Heart left ventricle (tissue), 11 donors: ENCODE measurements around the gene CTSW. TPM values are rescaled to one million over a fixed set of nuclear protein-coding genes. Genes with fewer than 3 reads are reported as not detected.

Experiments used
- polyA plus RNA-seq, 2 donors: library from polyadenylated mRNA; stranded (reverse); fragments of 200-250 nt; gene quantifications; one replicate each; pipeline ENCODE4 v1.2.3, GENCODE V29; 2013
- total RNA-seq, 9 donors: library from RNA; depleted of rRNA in 2 of 9; stranded (reverse); fragments of >200 nt in 2 of 9; fragmentation: NEBNext Ultra II Directional in 3 of 9; extraction: Animal tissue kit (Norgen Biotek cat#: 25700) in 3 of 9; gene quantifications; one replicate each; pipeline versions ENCODE4 v1.1.0 to v1.2.4, GENCODE V29; 2016 to 2023
- donor health status: ischemic (EF 13 %, LVEDD 7.1; RV severe dilation, severe dysfunction).
- donor health status: healthy with polysubstance abuse.
- donor health status: DM: no; HTN: yes; CAD: no.
- donor health status: DM: no; HTN: no; CAD: no.
- donor health status: ischemic (EF 25% LVEDD 5.7; RV mildly dilated, moderate dysfunction).
- donor health status: healthy.
- donor health status: DM: yes; HTN: yes; CAD: no.
- donor health status: PGD.
- donor health status: nonischemic (EF 23%, LVEDD 6.1; RV moderate dilation, normal function).

Gene CTSW
- total and polyA plus RNA-seq, 11 donors = 0.16 to 9.4 (median 0.84) TPM; not detected in 1

Other genes starting within 250 kb of the CTSW start
- 10 to 100 TPM; 17.0 to 63.3 (median 21.6) TPM for gene SIPA1, start 241.7 kb upstream of the CTSW start, total RNA-seq
- gene SIPA1, start 241.7 kb upstream of the CTSW start, polyA plus RNA-seq = 10 to 100 TPM; 26.5 to 35.5 TPM
- gene RELA, start 216.9 kb upstream of the CTSW start, total RNA-seq = 10 to 100 TPM; 31.2 to 86.4 (median 42.3) TPM
- gene RELA, start 216.9 kb upstream of the CTSW start, polyA plus RNA-seq = 10 to 100 TPM; 22.2 to 49.5 TPM
- gene KAT5, start 167.6 kb upstream of the CTSW start, total RNA-seq = 10 to 100 TPM; 36.4 to 52.5 (median 40.1) TPM
- gene KAT5, start 167.6 kb upstream of the CTSW start, polyA plus RNA-seq = 10 to 100 TPM; 39.4 to 62.5 TPM
- 100 to 1,000 TPM in 2 of 9 donors, 10 to 100 TPM in 7; 31.7 to 131 (median 44.6) TPM for gene RNASEH2C, start 159.0 kb upstream of the CTSW start, total RNA-seq
- gene RNASEH2C, start 159.0 kb upstream of the CTSW start, polyA plus RNA-seq = 100 to 1,000 TPM in 1 of 2 donors, 10 to 100 TPM in 1; 90.5 to 120 TPM
- 10 to 100 TPM in 2 of 9 donors, 1 to 10 TPM in 7; 5.4 to 17.7 (median 8.7) TPM for gene AP5B1, start 98.9 kb upstream of the CTSW start, total RNA-seq
- gene AP5B1, start 98.9 kb upstream of the CTSW start, polyA plus RNA-seq = 1 to 10 TPM; 4.4 to 9.5 TPM
- gene OVOL1, start 92.8 kb upstream of the CTSW start, total RNA-seq = not detected
- gene OVOL1, start 92.8 kb upstream of the CTSW start, polyA plus RNA-seq = not detected
- gene SNX32, start 45.9 kb upstream of the CTSW start, total RNA-seq = under 1 TPM in 4 of 9 donors, not detected in 5; 0.13 to 0.52 (median 0.37) TPM
- under 1 TPM; 0.11 to 0.54 TPM for gene SNX32, start 45.9 kb upstream of the CTSW start, polyA plus RNA-seq
- 100 to 1,000 TPM; 289 to 839 (median 424) TPM for gene CFL1, start 21.7 kb upstream of the CTSW start, total RNA-seq
- 100 to 1,000 TPM; 289 to 973 TPM for gene CFL1, start 21.7 kb upstream of the CTSW start, polyA plus RNA-seq
- 10 to 100 TPM; 24.6 to 39.6 (median 35.5) TPM for gene MUS81, start 19.4 kb upstream of the CTSW start, total RNA-seq
- gene MUS81, start 19.4 kb upstream of the CTSW start, polyA plus RNA-seq = 10 to 100 TPM; 53.0 to 56.1 TPM
- 100 to 1,000 TPM in 3 of 9 donors, 10 to 100 TPM in 6; 67.7 to 123 (median 88.7) TPM for gene EFEMP2, start 7.0 kb upstream of the CTSW start, total RNA-seq
- gene EFEMP2, start 7.0 kb upstream of the CTSW start, polyA plus RNA-seq = 10 to 100 TPM; 43.6 to 86.6 TPM
- gene FIBP, start 8.6 kb downstream of the CTSW start, total RNA-seq = 10 to 100 TPM; 48.2 to 93.9 (median 57.3) TPM
- gene FIBP, start 8.6 kb downstream of the CTSW start, polyA plus RNA-seq = 10 to 100 TPM; 35.0 to 74.7 TPM
- 10 to 100 TPM; 32.3 to 78.1 (median 36.9) TPM for gene CCDC85B, start 10.8 kb downstream of the CTSW start, total RNA-seq
- 10 to 100 TPM; 31.3 to 62.1 TPM for gene CCDC85B, start 10.8 kb downstream of the CTSW start, polyA plus RNA-seq
- 10 to 100 TPM in 1 of 9 donors, 1 to 10 TPM in 6, under 1 TPM in 2; 0.22 to 13.7 (median 1.5) TPM for gene FOSL1, start 20.6 kb downstream of the CTSW start, total RNA-seq
- gene FOSL1, start 20.6 kb downstream of the CTSW start, polyA plus RNA-seq = 10 to 100 TPM in 1 of 2 donors, 1 to 10 TPM in 1; 1.2 to 48.1 TPM
- gene C11orf68, start 39.2 kb downstream of the CTSW start, total RNA-seq = 10 to 100 TPM; 17.0 to 49.0 (median 39.5) TPM
- 10 to 100 TPM; 34.0 to 41.5 TPM for gene C11orf68, start 39.2 kb downstream of the CTSW start, polyA plus RNA-seq
- 100 to 1,000 TPM in 4 of 9 donors, 10 to 100 TPM in 5; 76.5 to 144 (median 96.9) TPM for gene DRAP1, start 39.6 kb downstream of the CTSW start, total RNA-seq
- gene DRAP1, start 39.6 kb downstream of the CTSW start, polyA plus RNA-seq = 100 to 1,000 TPM; 168 to 180 TPM
- gene TSGA10IP, start 65.6 kb downstream of the CTSW start, total RNA-seq = under 1 TPM in 1 of 9 donors, not detected in 8; 0.51 TPM
- not detected for gene TSGA10IP, start 65.6 kb downstream of the CTSW start, polyA plus RNA-seq
- gene SART1, start 81.9 kb downstream of the CTSW start, total RNA-seq = 10 to 100 TPM; 21.6 to 57.2 (median 31.1) TPM
- 10 to 100 TPM; 40.4 to 70.1 TPM for gene SART1, start 81.9 kb downstream of the CTSW start, polyA plus RNA-seq
- 10 to 100 TPM; 13.0 to 25.2 (median 20.7) TPM for gene EIF1AD, start 122.3 kb downstream of the CTSW start, total RNA-seq
- 10 to 100 TPM; 12.9 to 44.0 TPM for gene EIF1AD, start 122.3 kb downstream of the CTSW start, polyA plus RNA-seq
- gene BANF1, start 122.7 kb downstream of the CTSW start, total RNA-seq = 100 to 1,000 TPM in 7 of 9 donors, 10 to 100 TPM in 2; 68.7 to 227 (median 187) TPM
- 100 to 1,000 TPM; 220 to 345 TPM for gene BANF1, start 122.7 kb downstream of the CTSW start, polyA plus RNA-seq
- 1 to 10 TPM in 3 of 9 donors, under 1 TPM in 1, not detected in 5; 0.87 to 8.3 (median 2.3) TPM for gene CST6, start 132.2 kb downstream of the CTSW start, total RNA-seq
- 1 to 10 TPM in 1 of 2 donors, not detected in 1; 6.3 TPM for gene CST6, start 132.2 kb downstream of the CTSW start, polyA plus RNA-seq
- under 1 TPM in 2 of 9 donors, not detected in 7; 0.35 to 0.91 TPM for gene CATSPER1, start 146.6 kb downstream of the CTSW start, total RNA-seq
- gene CATSPER1, start 146.6 kb downstream of the CTSW start, polyA plus RNA-seq = under 1 TPM in 1 of 2 donors, not detected in 1; 0.12 TPM
- gene GAL3ST3, start 169.3 kb downstream of the CTSW start, total RNA-seq = 1 to 10 TPM in 8 of 9 donors, under 1 TPM in 1; 0.96 to 4.9 (median 2.4) TPM
- gene GAL3ST3, start 169.3 kb downstream of the CTSW start, polyA plus RNA-seq = 1 to 10 TPM in 1 of 2 donors, under 1 TPM in 1; 0.08 to 1.1 TPM
- 10 to 100 TPM; 69.8 to 92.9 (median 79.6) TPM for gene SF3B2, start 172.5 kb downstream of the CTSW start, total RNA-seq
- gene SF3B2, start 172.5 kb downstream of the CTSW start, polyA plus RNA-seq = 100 to 1,000 TPM in 1 of 2 donors, 10 to 100 TPM in 1; 43.5 to 106 TPM
- gene PACS1, start 190.4 kb downstream of the CTSW start, total RNA-seq = 100 to 1,000 TPM in 3 of 9 donors, 10 to 100 TPM in 6; 39.2 to 151 (median 90.4) TPM
- 10 to 100 TPM; 30.6 to 40.2 TPM for gene PACS1, start 190.4 kb downstream of the CTSW start, polyA plus RNA-seq